GM21423 (cell line): ENCODE measurements around the gene TBC1D3H.
"Not testable (repeated sequence)": the region's sequence is repeated elsewhere in the genome, so short reads cannot be mapped to it uniquely, and the experiment has no call there.

Experiments
- ATAC-seq: cut with Tn5 transposase; IDR thresholded peaks from one replicate; pipeline ENCODE4 v1.9.1; 2021; ENCODE audit warnings: mild to moderate bottlenecking, moderate library complexity; ENCODE audit not compliant: unreplicated experiment

Gene TBC1D3H

GRCh38 chr17:36388385-36389245, at the start of gene TBC1D3H:
Gene TBC1D3H (minus strand): TSS chr17:36388435. CDS start chr17:36386895, 1,540 bp downstream.
- ATAC-seq = not testable (repeated sequence)

GRCh38 chr17:36428891-36429290, 40.7 kb upstream of the TBC1D3H start:
- not testable (repeated sequence) for ATAC-seq

GRCh38 chr17:36415180-36415941, 27.1 kb upstream of the TBC1D3H start:
- ATAC-seq = not testable (repeated sequence)

- not testable (repeated sequence) for ATAC-seq
These were observed 2.9 kb upstream of the TBC1D3H start for GRCh38 chr17:36390943-36391645.

GRCh38 chr17:36375938-36376337, 12.3 kb downstream of the TBC1D3H start:
- not testable (repeated sequence) for ATAC-seq

- not testable (repeated sequence) for ATAC-seq
These were observed 25.7 kb downstream of the TBC1D3H start for GRCh38 chr17:36362496-36362895.
